Measurements from ENCODE around the gene CIAO2A. TPM values are rescaled to one million over a fixed set of nuclear protein-coding genes. Genes with fewer than 3 reads are reported as not detected.

Gene CIAO2A
- total RNA-seq, 4 donors from 2014 or later, result 22.9 to 46.9 (median 32.7) TPM

GRCh38 chr15:64037966-64038365, 55.7 kb downstream of the CIAO2A start:
- no peak for TF ChIP-seq EP300 (IDR thresholded peaks at IDR 0.05)
- TF ChIP-seq CTCF (IDR thresholded peaks at IDR 0.05), result no peak
- no peak for TF ChIP-seq POLR2A (IDR thresholded peaks at IDR 0.05)
- Histone ChIP-seq H3K36me3 (peaks cover 0 to 11% (median 0%) of the 10 kb centered on the region in 3 donors), H3K27ac (no peak overlapping the region), H3K4me3 (no peak overlapping the region), H3K9me3 (no peaks in the 10 kb centered on the region), H3K4me1 (peaks cover 0 to 7% (median 0%) of the 10 kb centered on the region in 4 donors), H3K27me3 (no peaks in the 10 kb centered on the region)
- no peak for DNase-seq (ENCODE audit: low spot score in 2 of 2)
- 42 to 45% methylated on average over 2 of the region's 2 CpGs for WGBS, 2 donors

- TF ChIP-seq POLR2A (IDR thresholded peaks at IDR 0.05), result no peak
- no peak for TF ChIP-seq CTCF (IDR thresholded peaks at IDR 0.05)
- TF ChIP-seq EP300 (IDR thresholded peaks at IDR 0.05), result no peak
- no peak for DNase-seq (ENCODE audit: low spot score in 2 of 2)
- Histone ChIP-seq H3K9me3 (no peaks in the 10 kb centered on the region), H3K4me3 (no peak overlapping the region), H3K36me3 (peaks cover 0 to 11% (median 0%) of the 10 kb centered on the region in 3 donors), H3K27ac (no peak overlapping the region), H3K4me1 (peaks cover 0 to 2% (median 0%) of the 10 kb centered on the region in 4 donors), H3K27me3 (no peaks in the 10 kb centered on the region)
- WGBS, 2 donors, result 89 to 93% methylated on average over 3 of the region's 3 CpGs
Measured at GRCh38 chr15:64037116-64037515, 56.5 kb downstream of the CIAO2A start.

GRCh38 chr15:64035525-64035924, 58.1 kb downstream of the CIAO2A start:
- DNase-seq (ENCODE audit: low spot score in 2 of 2), result no peak
- H3K9me3 ChIP-seq, result no peaks in the 10 kb centered on the region
- TF ChIP-seq EP300 (IDR thresholded peaks at IDR 0.05) (no peak), CTCF (IDR thresholded peaks at IDR 0.05) (no peak), POLR2A (IDR thresholded peaks at IDR 0.05) (no peak)
- no peak overlapping the region for H3K4me3 ChIP-seq
- H3K36me3 ChIP-seq, result peaks cover 0 to 11% (median 0%) of the 10 kb centered on the region in 3 donors
- no peaks in the 10 kb centered on the region for H3K4me1 ChIP-seq
- WGBS, 2 donors, result 61 to 90% methylated on average over 1 of the region's 1 CpG
- H3K27ac ChIP-seq, result no peak overlapping the region
- no peaks in the 10 kb centered on the region for H3K27me3 ChIP-seq

- DNase-seq (ENCODE audit: low spot score in 2 of 2), result no peak
- Histone ChIP-seq H3K27ac (no peak overlapping the region), H3K9me3 (no peaks in the 10 kb centered on the region), H3K36me3 (peaks cover 0 to 11% (median 0%) of the 10 kb centered on the region in 3 donors), H3K27me3 (no peaks in the 10 kb centered on the region), H3K4me1 (no peaks in the 10 kb centered on the region), H3K4me3 (no peak overlapping the region)
- WGBS, 2 donors, result 52 to 56% methylated on average over 4 of the region's 4 CpGs
- TF ChIP-seq POLR2A (IDR thresholded peaks at IDR 0.05), result no peak
- TF ChIP-seq EP300 (IDR thresholded peaks at IDR 0.05), result no peak
- TF ChIP-seq CTCF (IDR thresholded peaks at IDR 0.05), result no peak
Measured at GRCh38 chr15:64034519-64034918, 59.1 kb downstream of the CIAO2A start.

- H3K9me3 ChIP-seq, result no peaks in the 10 kb centered on the region
- WGBS, 2 donors, result 86 to 92% methylated on average over 5 of the region's 5 CpGs
- H3K4me1 ChIP-seq, result peaks cover 0 to 2% (median 0%) of the 10 kb centered on the region in 4 donors
- no peak overlapping the region for H3K27ac ChIP-seq
- DNase-seq (ENCODE audit: low spot score in 2 of 2), result no peak
- TF ChIP-seq POLR2A (IDR thresholded peaks at IDR 0.05) (no peak), CTCF (IDR thresholded peaks at IDR 0.05) (no peak), EP300 (IDR thresholded peaks at IDR 0.05) (no peak)
- peaks cover 0 to under 1% (median 0%) of the 10 kb centered on the region in 3 donors for H3K36me3 ChIP-seq
- H3K27me3 ChIP-seq, result no peaks in the 10 kb centered on the region
- H3K4me3 ChIP-seq, result no peak overlapping the region
Measured at GRCh38 chr15:64032329-64032728, 61.3 kb downstream of the CIAO2A start.

All from tibial nerve (tissue), 4 donors.